HL-60 (cell line): Measurements from ENCODE around the gene RFC4.

Experiments used
- DNase-seq, 2 experiments: peaks; one replicate each; pipeline ENCODE4 v3.0.0-alpha.2; 2010 to 2020; ENCODE audit warnings: low read depth in 1 of 2, low spot score in 1 of 2
- H3K27ac ChIP-seq: fragments of 250-450 bp; sonication (Bioruptor Pico); replicated peaks from 2 replicates; pipeline ENCODE4 v1.5.1; 2020; ENCODE audit warnings: mild to moderate bottlenecking, moderate library complexity
- H3K27me3 ChIP-seq: fragments of 250-450 bp; sonication (Bioruptor Pico); 2 replicates; pipeline ENCODE4 v1.5.1; 2021; ENCODE audit warnings: mild to moderate bottlenecking, moderate library complexity; ENCODE audit not compliant: insufficient read depth, poor library complexity, severe bottlenecking
- H3K4me3 ChIP-seq: replicated peaks from 2 replicates; pipeline ENCODE4 v1.5.1; 2011; ENCODE audit warnings: mild to moderate bottlenecking, control low read depth, low read length; ENCODE audit not compliant: insufficient read depth
- CTCF ChIP-seq: IDR thresholded peaks from one replicate; pipeline ENCODE4 v1.5.1; 2011; ENCODE audit warnings: low read length, control low read depth, inconsistent platforms; ENCODE audit not compliant: insufficient read depth
- GABPA ChIP-seq: IDR thresholded peaks from 2 replicates; pipeline ENCODE4 v1.6.1; 2012; ENCODE audit warnings: low read depth
- POLR2AphosphoS5 ChIP-seq: IDR thresholded peaks from 2 replicates; pipeline ENCODE4 v1.6.1; 2012; ENCODE audit warnings: low read depth
- REST ChIP-seq: IDR thresholded peaks from 2 replicates; pipeline ENCODE4 v1.6.1; 2012; ENCODE audit warnings: low read depth; ENCODE audit not compliant: insufficient replicate concordance
- SPI1 ChIP-seq: IDR thresholded peaks from 2 replicates; pipeline ENCODE4 v1.6.1; 2012; ENCODE audit warnings: low read depth, mild to moderate bottlenecking, borderline replicate concordance
- long read RNA-seq: library from polyadenylated mRNA; unstranded; transcript quantifications from one replicate; pipeline ENCODE4 v2.0.0, GENCODE V29; 2020

RFC4 gene
- long read RNA-seq, transcript RFC4-202 (11 exons, 1,448 nt): minor isoform, 49 of 391 reads
- long read RNA-seq, transcript RFC4-201 (11 exons, 1,384 nt): major isoform, 266 of 391 reads
- long read RNA-seq, partial matches to known transcripts: 42 of 391 reads
- long read RNA-seq, other reads (novel, unspliced or antisense): 32 of 391 reads

- peak in 1 of 2 experiments; percentile 89 for DNase-seq
- TF ChIP-seq POLR2AphosphoS5 (peak; percentile 83), GABPA (peak; percentile 77), REST (peak; percentile 39), CTCF (no peak)
- no peaks in the 10 kb centered on the region for H3K27me3 ChIP-seq
Observed at GRCh38 chr3:186806089-186807055, at the start of gene RFC4. Gene RFC4, minus strand, starts transcription at chr3:186806482. Its CDS starts 1,769 bp downstream, at chr3:186804713.

GRCh38 chr3:186854954-186855353 lies 48.7 kb upstream of the RFC4 start:
- DNase-seq: no peak
- no peak overlapping the region for H3K27ac ChIP-seq
- no peak for TF ChIP-seq REST
- H3K27me3 ChIP-seq: no peaks in the 10 kb centered on the region
- no peak overlapping the region for H3K4me3 ChIP-seq

More at GRCh38 chr3:186806089-186807055, at the start of gene RFC4:
- peak within 1 kb of the TSS; percentile 89 for H3K27ac ChIP-seq
- peak within 1 kb of the TSS; percentile 66 for H3K4me3 ChIP-seq

GRCh38 chr3:186854146-186854545 lies 47.9 kb upstream of the RFC4 start:
- Histone ChIP-seq H3K4me3 (no peak overlapping the region), H3K27ac (no peak overlapping the region), H3K27me3 (no peaks in the 10 kb centered on the region)
- TF ChIP-seq REST (no peak), POLR2AphosphoS5 (no peak), CTCF (no peak), SPI1 (no peak), GABPA (no peak)
- no peak for DNase-seq
